HUDEP-2 (cell line): Measurements from ENCODE around the gene RNU6-9.
A peak's percentile ranks its signal among the peaks of the same experiment; 100 is the strongest.

Experiments used
- DNase-seq, 76 experiments: peaks; one replicate each; lab custom pipeline; 2025; ENCODE audit not compliant: unreplicated experiment in 76 of 76; lab: John Stamatoyannopoulos, UW

RNU6-9 gene

GRCh38 chr19:916645-917322 is 23.5 kb downstream of the RNU6-9 start:
- peak in 38 of 76 experiments; percentile 11 to 76 (median 38) for DNase-seq

- peak in 35 of 76 experiments; percentile 10 to 77 (median 37) for DNase-seq
These were observed 24.3 kb downstream of the RNU6-9 start, which contains the start of gene KISS1R for GRCh38 chr19:917323-918151. Gene KISS1R (plus strand): TSS chr19:917333. CDS start chr19:917503, 170 bp downstream.

GRCh38 chr19:918152-918437 is 24.8 kb downstream of the RNU6-9 start:
- no peak for DNase-seq

- DNase-seq, result no peak
These were observed 25.4 kb downstream of the RNU6-9 start for GRCh38 chr19:918481-919198.

- no peak for DNase-seq
These were observed 26.1 kb downstream of the RNU6-9 start for GRCh38 chr19:919199-920050.

- peak in 48 of 76 experiments; percentile 18 to 78 (median 44) for DNase-seq
These were observed 27.0 kb downstream of the RNU6-9 start for GRCh38 chr19:920051-920864.

- peak in 5 of 76 experiments; percentile 23 to 45 (median 26) for DNase-seq
These were observed 31.3 kb downstream of the RNU6-9 start for GRCh38 chr19:924553-925086.

GRCh38 chr19:925087-925525 is 31.8 kb downstream of the RNU6-9 start:
- DNase-seq, result peak in 44 of 76 experiments; percentile 39 to 91 (median 75)

GRCh38 chr19:925526-926322 is 32.4 kb downstream of the RNU6-9 start, which contains the start of gene ARID3A:
Gene ARID3A (plus strand): TSS chr19:926035. CDS start chr19:929529, 3,494 bp downstream.
- peak in 62 of 76 experiments; percentile 33 to 94 (median 75) for DNase-seq

GRCh38 chr19:926323-926588 is 33.0 kb downstream of the RNU6-9 start:
- no peak for DNase-seq

- peak in 53 of 76 experiments; percentile 7 to 73 (median 55) for DNase-seq
These were observed 33.5 kb downstream of the RNU6-9 start for GRCh38 chr19:926589-927350.

- DNase-seq, result no peak
These were observed 34.1 kb downstream of the RNU6-9 start for GRCh38 chr19:927351-927779.

GRCh38 chr19:927780-928401 is 34.6 kb downstream of the RNU6-9 start:
- no peak for DNase-seq

- DNase-seq, result no peak
These were observed 35.4 kb downstream of the RNU6-9 start for GRCh38 chr19:928471-929202.

GRCh38 chr19:929203-929890 is 36.1 kb downstream of the RNU6-9 start:
- no peak for DNase-seq

GRCh38 chr19:929891-930258 is 36.6 kb downstream of the RNU6-9 start:
- no peak for DNase-seq
